HEK293T (cell line): Measurements from ENCODE around the gene SH3RF3.

ENCODE experiments used
- CTCF ChIA-PET: fragments of 350-600 bp; formaldehyde crosslinking; extraction: SDS; loops from one replicate; lab custom pipeline; 2021; ENCODE audit warnings: antibody characterized with exemption, inconsistent platforms; lab: Yijun Ruan, JAX
- POLR2A ChIA-PET: fragments of 350-600 bp; formaldehyde crosslinking; extraction: SDS; loops from one replicate; lab custom pipeline; 2020; ENCODE audit warnings: antibody characterized with exemption, inconsistent platforms; lab: Yijun Ruan, JAX
- DNase-seq: peaks from one replicate; pipeline ENCODE4 v3.0.0; 2012; ENCODE audit warnings: mixed read lengths; ENCODE audit errors: extremely low spot score
- ARNT ChIP-seq: fragments of 450-650 bp; IDR thresholded peaks from 2 replicates; pipeline ENCODE4 v1.6.1; 2017; ENCODE audit warnings: mild to moderate bottlenecking
- BHLHE40 ChIP-seq: fragments of 450-650 bp; IDR thresholded peaks from 2 replicates; pipeline ENCODE4 v1.6.1; 2016; ENCODE audit warnings: mild to moderate bottlenecking, moderate library complexity, borderline replicate concordance
- CTBP1 ChIP-seq: fragments of 450-650 bp; IDR thresholded peaks from 2 replicates; pipeline ENCODE4 v1.6.1; 2016; ENCODE audit warnings: borderline replicate concordance
- ELF4 ChIP-seq: fragments of 450-650 bp; IDR thresholded peaks from 2 replicates; pipeline ENCODE4 v1.6.1; 2017; ENCODE audit warnings: antibody characterized with exemption
- FOXA1 ChIP-seq: fragments of 450-650 bp; IDR thresholded peaks from 2 replicates; pipeline ENCODE4 v1.6.1; 2016; ENCODE audit warnings: mild to moderate bottlenecking
- FOXK2 ChIP-seq: fragments of 450-650 bp; IDR thresholded peaks from 2 replicates; pipeline ENCODE4 v1.6.1; 2016; ENCODE audit warnings: mild to moderate bottlenecking
- FOXM1 ChIP-seq: fragments of 450-650 bp; IDR thresholded peaks from 2 replicates; pipeline ENCODE4 v1.6.1; 2017; ENCODE audit warnings: mild to moderate bottlenecking, borderline replicate concordance
- HDGF ChIP-seq: fragments of 450-650 bp; IDR thresholded peaks from 2 replicates; pipeline ENCODE4 v1.6.1; 2017; ENCODE audit warnings: antibody characterized with exemption, borderline replicate concordance
- L3MBTL2 ChIP-seq: fragments of 450-650 bp; conservative IDR thresholded peaks from 2 replicates; pipeline ENCODE4 v1.6.1; 2016; ENCODE audit warnings: mild to moderate bottlenecking
- LEF1 ChIP-seq: fragments of 450-650 bp; IDR thresholded peaks from 2 replicates; pipeline ENCODE4 v1.6.1; 2017; ENCODE audit warnings: mild to moderate bottlenecking, borderline replicate concordance
- NFRKB ChIP-seq: fragments of 450-650 bp; IDR thresholded peaks from 2 replicates; pipeline ENCODE4 v1.6.1; 2016; ENCODE audit warnings: mild to moderate bottlenecking, moderate library complexity
- PKNOX1 ChIP-seq: fragments of 450-650 bp; IDR thresholded peaks from 2 replicates; pipeline ENCODE4 v1.6.1; 2016
- SP1 ChIP-seq: fragments of 450-650 bp; IDR thresholded peaks from 2 replicates; pipeline ENCODE4 v1.6.1; 2017
- SUZ12 ChIP-seq: fragments of 450-650 bp; IDR thresholded peaks from 2 replicates; pipeline ENCODE4 v1.6.1; 2016; ENCODE audit warnings: mild to moderate bottlenecking
- TARDBP ChIP-seq: fragments of 450-650 bp; IDR thresholded peaks from 2 replicates; pipeline ENCODE4 v1.6.1; 2016
- ZNF384 ChIP-seq: fragments of 450-650 bp; IDR thresholded peaks from 2 replicates; pipeline ENCODE4 v1.6.1; 2016

SH3RF3 gene

GRCh38 chr2:109399066-109399465, 270.1 kb downstream of the SH3RF3 start:
- DNase-seq, result no peak
- ChIA-PET POLR2A (no interaction called here), CTCF (interaction anchor here (0.6 kb wide), 1 partner anchor 10 kb away, joined by 3 read pairs; no protein-coding TSS in a partner anchor)
- TF ChIP-seq FOXM1 (no peak), TARDBP (no peak), NFRKB (no peak), HDGF (no peak), SP1 (no peak), ZNF384 (no peak), ELF4 (no peak), L3MBTL2 (no peak), FOXA1 (no peak)

DNA sequence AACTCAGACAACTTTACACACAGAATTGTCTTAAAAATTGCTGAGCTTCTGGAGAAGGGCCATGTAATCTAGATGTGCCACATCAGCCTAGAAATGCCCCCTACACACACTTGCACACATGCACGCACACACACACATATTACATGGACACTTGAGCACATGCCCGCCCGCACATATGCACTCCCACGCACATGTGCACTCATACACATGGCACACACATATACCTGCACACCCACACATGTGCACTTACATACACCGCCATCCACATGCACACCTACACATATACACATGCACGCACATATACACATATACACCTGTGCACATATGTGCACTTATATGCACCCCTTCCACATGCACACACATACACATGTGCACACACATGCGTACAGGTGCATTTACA, 271.1 kb downstream of the SH3RF3 start:
- ChIA-PET CTCF (no interaction called here), POLR2A (no interaction called here)
- no peak for DNase-seq
- TF ChIP-seq ZNF384, result no peak

GRCh38 chr2:109401370-109401769, 272.4 kb downstream of the SH3RF3 start:
- no peak for TF ChIP-seq TARDBP
- no peak for TF ChIP-seq ZNF384
- no peak for TF ChIP-seq SP1
- no peak for TF ChIP-seq ARNT
- no peak for TF ChIP-seq BHLHE40
- TF ChIP-seq CTBP1, result no peak
- no peak for TF ChIP-seq NFRKB
- TF ChIP-seq HDGF, result no peak
- DNase-seq, result no peak
- CTCF ChIA-PET, result no interaction called here
- POLR2A ChIA-PET, result no interaction called here

DNA sequence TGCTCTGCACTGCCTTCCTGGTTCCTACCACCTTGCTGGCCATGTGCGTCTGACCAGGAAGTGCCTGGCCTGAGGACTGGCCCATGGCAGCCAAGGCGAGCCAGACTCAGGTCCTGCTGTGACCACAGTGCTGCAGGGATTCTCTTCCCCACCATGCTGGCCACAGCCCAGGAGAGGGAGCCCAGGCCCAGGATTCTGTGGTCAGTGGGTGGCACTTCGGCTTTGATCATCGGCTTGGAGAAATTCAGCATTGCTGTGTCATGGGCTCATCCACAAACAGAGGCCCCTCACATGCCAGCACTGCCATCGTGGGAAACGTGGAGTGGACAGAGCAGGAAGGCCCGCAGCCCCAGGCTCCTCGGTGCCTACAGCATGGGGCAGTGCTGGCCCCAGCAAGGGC, 273.2 kb downstream of the SH3RF3 start:
- ChIA-PET CTCF (no interaction called here), POLR2A (no interaction called here)
- no peak for DNase-seq
- TF ChIP-seq ZNF384, result no peak
- no peak for TF ChIP-seq PKNOX1
- TF ChIP-seq L3MBTL2, result no peak
- no peak for TF ChIP-seq ELF4
- no peak for TF ChIP-seq SUZ12
- no peak for TF ChIP-seq FOXA1
- TF ChIP-seq ARNT, result no peak

DNA sequence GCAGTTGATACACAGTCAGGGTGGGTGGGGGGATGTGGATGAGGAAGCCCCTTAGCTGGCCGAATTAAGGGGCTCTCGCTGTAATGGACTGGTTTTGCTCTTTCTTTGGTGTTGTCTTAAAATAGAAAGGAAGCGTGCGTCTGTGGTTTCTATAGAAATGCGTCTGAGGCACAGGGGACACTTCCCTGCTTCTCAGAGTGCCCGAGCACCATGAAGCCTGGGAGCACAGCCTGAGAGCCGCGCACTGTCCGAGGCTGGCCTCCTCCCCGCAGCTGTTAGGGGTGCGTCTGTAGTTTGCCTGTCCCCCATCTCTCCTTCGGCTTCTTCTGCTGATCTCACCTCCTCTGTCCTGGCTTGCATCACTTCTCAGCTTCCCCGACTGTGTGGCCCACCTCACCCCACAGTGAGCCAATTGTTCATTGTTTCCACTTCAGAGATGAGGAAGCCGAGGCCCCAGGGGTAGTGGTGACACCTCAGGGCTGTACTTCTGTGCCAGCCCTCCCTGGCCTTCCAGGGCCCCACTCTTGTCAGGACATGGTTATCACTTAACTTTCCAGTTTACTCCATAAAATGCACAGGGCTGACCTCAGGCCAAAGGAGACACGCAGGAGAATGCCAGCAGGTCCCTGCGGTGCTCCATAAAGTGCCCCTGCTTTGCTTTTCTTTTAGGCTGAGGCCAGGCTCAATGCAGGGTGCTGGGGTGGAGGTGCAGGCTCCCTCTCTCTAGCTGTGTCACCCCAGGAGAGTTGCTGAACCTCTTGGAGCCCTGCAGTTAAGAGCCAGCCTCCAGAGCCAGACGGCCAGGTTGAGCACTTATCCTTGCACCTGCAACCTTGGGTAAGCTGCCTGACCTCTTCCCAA, 274.2 kb downstream of the SH3RF3 start:
- POLR2A ChIA-PET, result no interaction called here
- CTCF ChIA-PET, result no interaction called here
- no peak for DNase-seq
- TF ChIP-seq L3MBTL2 (no peak), HDGF (no peak), ELF4 (no peak), NFRKB (no peak), CTBP1 (no peak), PKNOX1 (no peak)

DNA sequence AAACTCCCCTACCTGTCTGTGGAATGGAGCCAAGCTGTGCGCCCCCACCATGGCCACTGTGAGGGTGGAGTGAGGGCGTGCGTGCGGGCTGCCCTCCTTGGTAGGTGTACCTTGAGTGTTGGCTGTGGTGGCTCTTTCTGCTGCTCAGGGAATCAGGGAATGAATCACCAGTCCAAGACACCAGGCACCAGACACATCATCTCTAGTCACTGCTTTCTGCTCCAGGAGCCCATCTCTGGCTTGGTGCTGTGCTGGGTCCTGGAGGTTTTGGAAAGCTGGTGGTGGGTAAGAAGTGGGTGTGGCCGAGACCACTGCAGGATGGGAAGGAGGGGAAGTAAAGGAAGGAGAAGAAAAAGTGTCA, 274.8 kb downstream of the SH3RF3 start:
- POLR2A ChIA-PET, result no interaction called here
- TF ChIP-seq LEF1, result no peak
- TF ChIP-seq TARDBP, result no peak
- no peak for TF ChIP-seq ARNT
- no peak for TF ChIP-seq ZNF384
- TF ChIP-seq NFRKB, result no peak
- no peak for TF ChIP-seq SP1
- CTCF ChIA-PET, result interaction anchor here (0.7 kb wide), 1 partner anchor 64 kb away, joined by 3 read pairs; no protein-coding TSS in a partner anchor
- no peak for DNase-seq

DNA sequence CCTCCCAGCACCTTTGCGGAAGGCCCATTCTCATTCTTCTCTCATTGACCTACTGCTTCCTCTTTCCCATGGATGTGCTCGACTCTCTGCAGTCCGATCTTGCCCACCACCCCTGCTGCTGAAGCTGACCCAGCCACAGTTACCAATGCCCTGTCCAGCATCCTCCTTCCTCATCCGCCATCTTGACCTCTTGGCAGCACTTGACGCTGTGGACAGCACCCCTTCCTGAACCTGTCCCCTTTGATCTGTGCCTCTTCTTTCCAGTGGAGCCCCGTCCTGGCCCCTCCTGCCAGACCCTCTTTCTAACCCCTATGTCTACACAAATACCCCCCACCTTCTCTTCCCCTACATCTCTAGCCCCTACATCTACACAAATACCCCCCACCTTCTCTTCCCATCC, 275.7 kb downstream of the SH3RF3 start:
- no peak for TF ChIP-seq TARDBP
- no peak for TF ChIP-seq FOXA1
- no peak for TF ChIP-seq FOXM1
- TF ChIP-seq HDGF, result no peak
- no peak for DNase-seq
- ChIA-PET CTCF (interaction anchor here (0.6 to 0.7 kb wide), 2 partner anchors 65 to 167 kb away, joined by 3 read pairs; no protein-coding TSS in a partner anchor), POLR2A (no interaction called here)

- DNase-seq, result no peak
- POLR2A ChIA-PET, result no interaction called here
- TF ChIP-seq PKNOX1, result no peak
- no peak for TF ChIP-seq FOXM1
- no peak for TF ChIP-seq FOXK2
- no peak for TF ChIP-seq LEF1
- no peak for TF ChIP-seq NFRKB
- TF ChIP-seq SUZ12, result no peak
- TF ChIP-seq FOXA1, result no peak
- no peak for TF ChIP-seq SP1
- CTCF ChIA-PET, result no interaction called here
Observed at GRCh38 chr2:109405873-109406272, 276.9 kb downstream of the SH3RF3 start.
